ENCODE data around the gene CCSER2. TPM values are rescaled to one million over a fixed set of nuclear protein-coding genes. Genes with fewer than 3 reads are reported as not detected.

The CCSER2 gene
- polyA plus RNA-seq, 3 donors, result 7.4 to 23.3 (median 14.3) TPM

DNA sequence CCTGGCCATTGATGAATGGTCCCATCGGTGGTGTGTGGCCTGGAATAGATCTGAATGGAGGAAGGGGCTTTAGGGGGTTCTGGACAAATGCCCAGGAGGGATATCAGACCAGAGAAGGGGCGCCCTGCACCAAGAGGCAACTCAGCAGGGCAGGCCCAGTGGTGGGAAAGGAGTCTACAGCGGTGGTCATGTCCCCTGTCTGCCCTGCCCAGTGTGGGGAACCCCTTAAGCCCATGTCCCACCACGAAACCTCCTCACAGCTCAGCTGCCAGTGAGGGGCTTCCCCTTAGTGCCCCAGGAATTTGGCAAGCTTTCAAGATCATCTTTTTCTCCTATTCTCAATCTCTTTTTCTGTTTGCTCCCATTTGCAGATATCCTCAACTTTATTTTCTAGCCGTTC, 14.1 kb upstream of the CCSER2 start:
- Histone ChIP-seq H3K36me3 (replicated peaks in 1 of 2; ENCODE audit: control insufficient read depth in 1 of 2, insufficient read depth in 2 of 2, low read length in 2 of 2) (no peaks in the 10 kb centered on the region), H3K4me2 (replicated peaks; ENCODE audit: extremely low read depth, low read length, poor library complexity, severe bottlenecking) (no peak overlapping the region), H3K9ac (ENCODE audit: insufficient read depth, low read length, poor library complexity, severe bottlenecking) (no peak overlapping the region), H3K27me3 (ENCODE audit: control insufficient read depth in 2 of 2, insufficient read depth in 2 of 2, low read length in 2 of 2) (no peaks in the 10 kb centered on the region), H3K4me1 (ENCODE audit: control insufficient read depth in 1 of 2, insufficient read depth in 2 of 2, low read length in 2 of 2) (peaks cover 10 to 15% of the 10 kb centered on the region in 2 donors), H2AFZ (ENCODE audit: insufficient read depth, low read depth, low read length, poor library complexity, severe bottlenecking) (no peak overlapping the region), H3K79me2 (ENCODE audit: insufficient read depth, low read length) (no peaks in the 10 kb centered on the region), H3K27ac (ENCODE audit: low read depth in 1 of 2, low read length in 2 of 2) (no peak overlapping the region), H4K20me1 (ENCODE audit: insufficient read depth, low read length) (no peaks in the 10 kb centered on the region), H3K4me3 (replicated peaks in 1 of 3; ENCODE audit: low read depth in 2 of 3, low read length in 3 of 3) (no peak overlapping the region), H3K9me3 (replicated peaks in 1 of 2; ENCODE audit: control insufficient read depth in 1 of 2, insufficient read depth in 1 of 2, low read length in 2 of 2) (peaks cover 0 to 4% of the 10 kb centered on the region in 2 donors)
- 61% methylated on average over 3 of the region's 5 CpGs for WGBS (ENCODE audit: insufficient coverage)
- intact Hi-C loops (cut with micrococcal nuclease), result no loop called here
- no peak overlapping the region for H3K4me3 Mint-ChIP-seq
- no peak for DNase-seq
- H3K4me1 Mint-ChIP-seq, result peaks cover 8% of the 10 kb centered on the region
- peaks cover 0 to 13% (median 0%) of the 10 kb centered on the region in 3 donors for H3K27me3 Mint-ChIP-seq (ENCODE audit: low read depth in 3 of 3)
- no peak overlapping the region for H3K27ac Mint-ChIP-seq
- no peaks in the 10 kb centered on the region for H3K36me3 Mint-ChIP-seq
- TF ChIP-seq, protein P1, sequence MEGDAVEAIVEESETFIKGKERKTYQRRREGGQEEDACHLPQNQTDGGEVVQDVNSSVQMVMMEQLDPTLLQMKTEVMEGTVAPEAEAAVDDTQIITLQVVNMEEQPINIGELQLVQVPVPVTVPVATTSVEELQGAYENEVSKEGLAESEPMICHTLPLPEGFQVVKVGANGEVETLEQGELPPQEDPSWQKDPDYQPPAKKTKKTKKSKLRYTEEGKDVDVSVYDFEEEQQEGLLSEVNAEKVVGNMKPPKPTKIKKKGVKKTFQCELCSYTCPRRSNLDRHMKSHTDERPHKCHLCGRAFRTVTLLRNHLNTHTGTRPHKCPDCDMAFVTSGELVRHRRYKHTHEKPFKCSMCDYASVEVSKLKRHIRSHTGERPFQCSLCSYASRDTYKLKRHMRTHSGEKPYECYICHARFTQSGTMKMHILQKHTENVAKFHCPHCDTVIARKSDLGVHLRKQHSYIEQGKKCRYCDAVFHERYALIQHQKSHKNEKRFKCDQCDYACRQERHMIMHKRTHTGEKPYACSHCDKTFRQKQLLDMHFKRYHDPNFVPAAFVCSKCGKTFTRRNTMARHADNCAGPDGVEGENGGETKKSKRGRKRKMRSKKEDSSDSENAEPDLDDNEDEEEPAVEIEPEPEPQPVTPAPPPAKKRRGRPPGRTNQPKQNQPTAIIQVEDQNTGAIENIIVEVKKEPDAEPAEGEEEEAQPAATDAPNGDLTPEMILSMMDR (IDR thresholded peaks at IDR 0.05), result no peak
- H3K9me3 Mint-ChIP-seq, result peaks cover 0 to 4% (median 2%) of the 10 kb centered on the region in 7 donors

GRCh38 chr10:84317174-84317573, 11.2 kb upstream of the CCSER2 start:
- peaks cover 0 to 4% of the 10 kb centered on the region in 2 donors for H3K4me1 ChIP-seq (ENCODE audit: control insufficient read depth in 1 of 2, insufficient read depth in 2 of 2, low read length in 2 of 2)
- intact Hi-C loops (cut with micrococcal nuclease), result no loop called here
- H2AFZ ChIP-seq (ENCODE audit: insufficient read depth, low read depth, low read length, poor library complexity, severe bottlenecking), result no peak overlapping the region
- H3K4me2 ChIP-seq (replicated peaks; ENCODE audit: extremely low read depth, low read length, poor library complexity, severe bottlenecking), result no peak overlapping the region
- H3K9me3 Mint-ChIP-seq, result peaks cover 0 to 2% (median 0%) of the 10 kb centered on the region in 7 donors
- H3K36me3 Mint-ChIP-seq, result no peaks in the 10 kb centered on the region
- TF ChIP-seq, protein P1 (IDR thresholded peaks at IDR 0.05), result no peak
- no peaks in the 10 kb centered on the region for H3K79me2 ChIP-seq (ENCODE audit: insufficient read depth, low read length)
- H4K20me1 ChIP-seq (ENCODE audit: insufficient read depth, low read length), result no peaks in the 10 kb centered on the region
- no peaks in the 10 kb centered on the region for H3K4me1 Mint-ChIP-seq
- no peak for DNase-seq
- no peak overlapping the region for H3K27ac ChIP-seq (ENCODE audit: low read depth in 1 of 2, low read length in 2 of 2)
- no peaks in the 10 kb centered on the region for H3K27me3 ChIP-seq (ENCODE audit: control insufficient read depth in 2 of 2, insufficient read depth in 2 of 2, low read length in 2 of 2)
- no CpG with 5 or more reads among the region's 2 CpGs for WGBS (ENCODE audit: insufficient coverage)
- H3K36me3 ChIP-seq (replicated peaks in 1 of 2; ENCODE audit: control insufficient read depth in 1 of 2, insufficient read depth in 2 of 2, low read length in 2 of 2), result no peaks in the 10 kb centered on the region
- H3K4me3 ChIP-seq (replicated peaks in 1 of 3; ENCODE audit: low read depth in 2 of 3, low read length in 3 of 3), result no peak overlapping the region
- no peak overlapping the region for H3K27ac Mint-ChIP-seq
- H3K4me3 Mint-ChIP-seq, result no peak overlapping the region
- H3K9ac ChIP-seq (ENCODE audit: insufficient read depth, low read length, poor library complexity, severe bottlenecking), result no peak overlapping the region
- H3K27me3 Mint-ChIP-seq (ENCODE audit: low read depth in 3 of 3), result peaks cover 0 to 11% (median 0%) of the 10 kb centered on the region in 3 donors
- no peaks in the 10 kb centered on the region for H3K9me3 ChIP-seq (replicated peaks in 1 of 2; ENCODE audit: control insufficient read depth in 1 of 2, insufficient read depth in 1 of 2, low read length in 2 of 2)

Data from CD14-positive monocyte (primary cell).